ENCODE measurements around the gene PNN. TPM values are rescaled to one million over a fixed set of nuclear protein-coding genes. Genes with fewer than 3 reads are reported as not detected.

The PNN gene
- polyA plus RNA-seq, 1 donor (not counting 4 experiments of a cell fraction or from before 2014, with no cell fraction given): 30.6 TPM

- dilution Hi-C loops (cut with MboI; ENCODE audit: extremely low pct_ligation_motif_present, low sequenced_read_pairs): no loop called here
Measured at GRCh38 chr14:39169541-39169900, 5.5 kb upstream of the PNN start.

GRCh38 chr14:39173198-39173597 lies 1.9 kb upstream of the PNN start:
- TF ChIP-seq EZH2 (IDR thresholded peaks at IDR 0.05; ENCODE audit: low read length): no peak
- no peak for TF ChIP-seq CTCF (optimal IDR thresholded peaks at IDR 0.05 in 1 of 3, IDR thresholded peaks at IDR 0.05 in 1 of 3, conservative IDR thresholded peaks at IDR 0.05 in 1 of 3; ENCODE audit: extremely low read depth in 1 of 3, insufficient read depth in 2 of 3, low read length in 3 of 3)
- dilution Hi-C loops (cut with MboI; ENCODE audit: extremely low pct_ligation_motif_present, low sequenced_read_pairs): no loop called here
- Histone ChIP-seq H4K20me1 (ENCODE audit: control insufficient read depth, extremely low read depth, insufficient read depth, low read length) (no peaks in the 10 kb centered on the region), H3K27me3 (ENCODE audit: control insufficient read depth, extremely low read depth, insufficient read depth, low read length) (no peaks in the 10 kb centered on the region), H3K4me1 (ENCODE audit: control insufficient read depth, extremely low read depth, insufficient read depth, low read length) (peaks cover 20% of the 10 kb centered on the region), H3K9me1 (ENCODE audit: control insufficient read depth, extremely low read depth, insufficient read depth, low read length) (no peaks in the 10 kb centered on the region), H3K9ac (ENCODE audit: control insufficient read depth, extremely low read depth, insufficient read depth, low read length) (no peak overlapping the region), H3K27ac (ENCODE audit: control insufficient read depth, insufficient read depth, low read length) (no peak overlapping the region), H3K9me3 (ENCODE audit: control insufficient read depth, low read depth, low read length) (no peaks in the 10 kb centered on the region), H3K36me3 (ENCODE audit: control insufficient read depth in 2 of 2, extremely low read depth in 1 of 2, insufficient read depth in 2 of 2, low read length in 2 of 2) (peaks cover 9 to 16% of the 10 kb centered on the region in 2 experiments), H2AFZ (ENCODE audit: control insufficient read depth, low read length) (no peak overlapping the region), H3K79me2 (ENCODE audit: control insufficient read depth, insufficient read depth, low read length) (peaks cover 45% of the 10 kb centered on the region), H3K4me3 (ENCODE audit: control insufficient read depth in 2 of 3, extremely low read depth in 1 of 3, insufficient read depth in 2 of 3, low read depth in 1 of 3, low read length in 3 of 3) (no peak overlapping the region), H3K4me2 (ENCODE audit: control insufficient read depth, extremely low read depth, insufficient read depth, low read depth, low read length) (no peak overlapping the region)
- no peak for FAIRE-seq
- DNase-seq (ENCODE audit: low read depth, low spot score): no peak

More at GRCh38 chr14:39169541-39169900, 5.5 kb upstream of the PNN start:
- Histone ChIP-seq H3K9me3 (ENCODE audit: control insufficient read depth, low read depth, low read length) (no peaks in the 10 kb centered on the region), H3K4me3 (ENCODE audit: control insufficient read depth in 2 of 3, extremely low read depth in 1 of 3, insufficient read depth in 2 of 3, low read depth in 1 of 3, low read length in 3 of 3) (peak overlapping the region; percentile 60 to 99 (median 93)), H2AFZ (ENCODE audit: control insufficient read depth, low read length) (peak overlapping the region; percentile 99), H3K9me1 (ENCODE audit: control insufficient read depth, extremely low read depth, insufficient read depth, low read length) (no peaks in the 10 kb centered on the region), H4K20me1 (ENCODE audit: control insufficient read depth, extremely low read depth, insufficient read depth, low read length) (no peaks in the 10 kb centered on the region), H3K27me3 (ENCODE audit: control insufficient read depth, extremely low read depth, insufficient read depth, low read length) (no peaks in the 10 kb centered on the region), H3K9ac (ENCODE audit: control insufficient read depth, extremely low read depth, insufficient read depth, low read length) (peak overlapping the region; percentile 97), H3K79me2 (ENCODE audit: control insufficient read depth, insufficient read depth, low read length) (peaks cover 44% of the 10 kb centered on the region), H3K4me2 (ENCODE audit: control insufficient read depth, extremely low read depth, insufficient read depth, low read depth, low read length) (peak overlapping the region; percentile 97), H3K4me1 (ENCODE audit: control insufficient read depth, extremely low read depth, insufficient read depth, low read length) (peaks cover 11% of the 10 kb centered on the region), H3K36me3 (ENCODE audit: control insufficient read depth in 2 of 2, extremely low read depth in 1 of 2, insufficient read depth in 2 of 2, low read length in 2 of 2) (peaks cover 0 to 5% of the 10 kb centered on the region in 2 experiments), H3K27ac (ENCODE audit: control insufficient read depth, insufficient read depth, low read length) (peak overlapping the region; percentile 94)
- TF ChIP-seq EZH2 (IDR thresholded peaks at IDR 0.05; ENCODE audit: low read length) (no peak), CTCF (optimal IDR thresholded peaks at IDR 0.05 in 1 of 3, IDR thresholded peaks at IDR 0.05 in 1 of 3, conservative IDR thresholded peaks at IDR 0.05 in 1 of 3; ENCODE audit: extremely low read depth in 1 of 3, insufficient read depth in 2 of 3, low read length in 3 of 3) (no peak)
- DNase-seq (ENCODE audit: low read depth, low spot score): no peak
- no peak for FAIRE-seq

Data from keratinocyte (primary cell).